ENCODE measurements around the gene PLEK. TPM values are rescaled to one million over a fixed set of nuclear protein-coding genes. Genes with fewer than 3 reads are reported as not detected.

Gene PLEK
- total RNA-seq, 8 experiments from 2014 or later, result 0.17 to 1.6 (median 0.87) TPM; not detected in 1

DNA sequence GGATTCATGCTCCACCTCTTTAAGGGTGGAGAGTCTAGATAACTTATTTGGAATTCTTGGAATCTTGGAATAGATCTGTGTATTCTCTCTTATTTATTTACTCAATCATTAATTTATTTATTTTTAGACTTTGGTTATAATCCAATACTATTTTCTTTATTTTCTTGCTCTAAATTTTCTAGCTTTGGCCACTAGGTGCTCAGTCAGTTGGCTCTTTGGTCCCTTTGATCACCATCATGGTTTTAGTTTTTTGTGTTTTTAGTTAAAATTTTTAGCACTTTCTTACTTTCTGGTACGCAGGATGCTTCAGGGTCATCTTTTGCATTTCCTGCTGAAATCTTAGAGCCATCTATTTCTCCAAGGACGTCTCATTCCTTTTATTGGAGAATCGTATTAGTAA is 5.2 kb upstream of the PLEK start:
- H3K27ac ChIP-seq, result no peak overlapping the region
- 50 to 97% (median 78%) methylated on average over 2 to 3 of the region's 3 CpGs; no CpG with 5 or more reads in 2 of the 10 experiments for WGBS, 10 experiments
- H3K4me1 ChIP-seq (replicated peaks in 1 of 2), result peaks cover 8 to 12% of the 10 kb centered on the region in 2 donors
- no peak overlapping the region for H3K4me3 ChIP-seq
- in situ Hi-C loops (cut with MboI; ENCODE audit: low pct_unique_long_range_greater_than_20kb in 2 of 9, low sequenced_read_pairs in 9 of 9, unreplicated experiment in 9 of 9), result loop anchor here in 1 of 9 experiments (10.0 kb wide), 1 partner anchor 75 kb away; no protein-coding TSS in a partner anchor
- ATAC-seq (replicated peaks in 6 of 8), result no peak

DNA sequence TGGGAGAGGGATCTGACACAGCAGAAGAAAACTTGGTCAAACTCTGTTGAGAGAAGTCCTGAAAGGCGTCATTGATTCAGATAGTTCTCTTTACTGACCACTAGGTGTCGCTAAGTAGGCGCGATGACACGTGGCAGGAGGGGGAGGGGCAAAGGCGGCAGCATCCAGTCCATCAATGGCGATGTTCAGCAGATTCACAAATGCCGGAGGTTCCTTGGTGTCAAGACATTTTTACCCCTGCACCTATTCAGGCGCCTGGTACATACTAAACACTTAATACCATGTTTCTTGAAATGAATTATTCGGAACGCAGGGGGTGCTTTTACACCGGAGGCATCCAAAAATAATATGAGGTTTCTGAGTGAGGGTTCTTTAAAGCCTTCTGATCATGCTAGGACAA is 3.0 kb upstream of the PLEK start:
- Histone ChIP-seq H3K4me3 (no peak overlapping the region), H3K4me1 (replicated peaks in 1 of 2) (peaks cover 8 to 10% of the 10 kb centered on the region in 2 donors), H3K27ac (no peak overlapping the region)
- peak in 3 of 8 experiments; percentile 64 to 72 (median 69) for ATAC-seq (replicated peaks in 6 of 8)
- in situ Hi-C loops (cut with MboI; ENCODE audit: low pct_unique_long_range_greater_than_20kb in 2 of 9, low sequenced_read_pairs in 9 of 9, unreplicated experiment in 9 of 9), result loop anchor here in 1 of 9 experiments (10.0 kb wide), 1 partner anchor 73 kb away; no protein-coding TSS in a partner anchor
- WGBS, 10 experiments, result 10 to 100% (median 48%) methylated on average over 1 to 12 of the region's 12 CpGs; no CpG with 5 or more reads in 1 of the 10 experiments

- ATAC-seq (replicated peaks in 6 of 8), result no peak
- WGBS, 10 experiments, result 67 to 100% (median 92%) methylated on average over 1 to 7 of the region's 7 CpGs; no CpG with 5 or more reads in 1 of the 10 experiments
- Histone ChIP-seq H3K27ac (no peak overlapping the region), H3K4me3 (no peak overlapping the region), H3K4me1 (replicated peaks in 1 of 2) (peaks cover 3 to 5% of the 10 kb centered on the region in 2 donors)
- in situ Hi-C loops (cut with MboI; ENCODE audit: low pct_unique_long_range_greater_than_20kb in 2 of 9, low sequenced_read_pairs in 9 of 9, unreplicated experiment in 9 of 9), result loop anchor here in 1 of 9 experiments (10.0 kb wide), 1 partner anchor 72 kb away; no protein-coding TSS in a partner anchor
These were observed 2.3 kb upstream of the PLEK start for GRCh38 chr2:68362749-68363148.

GRCh38 chr2:68363721-68364120 is 1.4 kb upstream of the PLEK start:
- Histone ChIP-seq H3K4me3 (no peak overlapping the region), H3K27ac (no peak overlapping the region), H3K4me1 (replicated peaks in 1 of 2) (peaks cover 6 to 7% of the 10 kb centered on the region in 2 donors)
- WGBS, 10 experiments, result 79 to 100% (median 97%) methylated on average over 2 to 4 of the region's 4 CpGs; no CpG with 5 or more reads in 1 of the 10 experiments
- ATAC-seq (replicated peaks in 6 of 8), result no peak
- in situ Hi-C loops (cut with MboI; ENCODE audit: low pct_unique_long_range_greater_than_20kb in 2 of 9, low sequenced_read_pairs in 9 of 9, unreplicated experiment in 9 of 9), result loop anchor here in 1 of 9 experiments (10.0 kb wide), 1 partner anchor 71 kb away; no protein-coding TSS in a partner anchor

GRCh38 chr2:68366083-68366560 is 1.0 kb downstream of the PLEK start:
- no peak overlapping the region for H3K27ac ChIP-seq
- in situ Hi-C loops (cut with MboI; ENCODE audit: low pct_unique_long_range_greater_than_20kb in 2 of 9, low sequenced_read_pairs in 9 of 9, unreplicated experiment in 9 of 9), result loop anchor here in 1 of 9 experiments (10.0 kb wide), 1 partner anchor 69 kb away; no protein-coding TSS in a partner anchor
- ATAC-seq (replicated peaks in 6 of 8), result no peak
- WGBS, 10 experiments, result 32 to 100% (median 80%) methylated on average over 1 to 4 of the region's 4 CpGs; no CpG with 5 or more reads in 1 of the 10 experiments
- H3K4me3 ChIP-seq, result no peak overlapping the region
- H3K4me1 ChIP-seq (replicated peaks in 1 of 2), result peaks cover 6 to 10% of the 10 kb centered on the region in 2 donors

- no peak overlapping the region for H3K27ac ChIP-seq
- peaks cover 6 to 10% of the 10 kb centered on the region in 2 donors for H3K4me1 ChIP-seq (replicated peaks in 1 of 2)
- in situ Hi-C loops (cut with MboI; ENCODE audit: low pct_unique_long_range_greater_than_20kb in 2 of 9, low sequenced_read_pairs in 9 of 9, unreplicated experiment in 9 of 9), result loop anchor here in 1 of 9 experiments (10.0 kb wide), 1 partner anchor 67 kb away; no protein-coding TSS in a partner anchor
- no peak overlapping the region for H3K4me3 ChIP-seq
- ATAC-seq (replicated peaks in 6 of 8), result peak in 6 of 8 experiments; percentile 7 to 48 (median 20)
- 13 to 100% (median 44%) methylated on average over 1 to 5 of the region's 5 CpGs; no CpG with 5 or more reads in 1 of the 10 experiments for WGBS, 10 experiments
These were observed 3.0 kb downstream of the PLEK start for GRCh38 chr2:68367953-68368653.

DNA sequence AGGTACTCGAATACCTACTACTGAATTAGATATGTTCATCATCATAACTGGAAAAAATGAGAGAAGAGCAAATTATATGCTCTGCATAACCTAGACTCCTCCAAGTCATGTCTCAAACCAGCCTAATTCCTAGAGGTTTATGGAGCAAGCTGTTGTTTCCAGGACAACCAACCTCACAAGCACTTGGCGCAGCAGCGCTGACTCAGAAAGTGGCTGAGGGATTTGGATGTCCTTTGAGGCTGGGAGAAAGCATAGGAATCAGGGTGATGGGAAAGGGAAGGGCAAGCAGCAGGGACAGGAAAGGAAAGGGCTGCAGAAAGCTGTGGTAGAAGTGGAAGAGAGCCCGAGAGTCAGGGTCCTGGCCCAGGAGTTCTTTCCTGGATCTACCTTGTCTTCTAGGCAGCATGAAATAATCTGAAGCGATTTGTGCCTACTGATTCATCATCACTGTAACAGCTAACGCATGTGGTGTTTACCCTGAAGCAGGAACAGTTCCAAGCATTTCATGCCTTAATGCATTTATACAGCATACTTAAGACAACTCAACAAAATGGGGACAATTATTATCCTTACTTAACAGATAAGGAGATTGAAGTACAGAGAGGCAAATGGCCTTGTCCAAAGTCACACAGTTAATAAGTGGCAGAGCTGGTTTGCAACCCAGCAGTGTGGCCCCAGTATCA is 3.7 kb downstream of the PLEK start:
- in situ Hi-C loops (cut with MboI; ENCODE audit: low pct_unique_long_range_greater_than_20kb in 2 of 9, low sequenced_read_pairs in 9 of 9, unreplicated experiment in 9 of 9), result loop anchor here in 1 of 9 experiments (10.0 kb wide), 1 partner anchor 66 kb away; no protein-coding TSS in a partner anchor
- Histone ChIP-seq H3K4me1 (replicated peaks in 1 of 2) (peaks cover 6 to 10% of the 10 kb centered on the region in 2 donors), H3K4me3 (no peak overlapping the region), H3K27ac (no peak overlapping the region)
- WGBS, 10 experiments, result 48 to 100% (median 82%) methylated on average over 1 to 4 of the region's 6 CpGs; no CpG with 5 or more reads in 2 of the 10 experiments
- peak; percentile 25 to 99 (median 94) for ATAC-seq (replicated peaks in 6 of 8)

GRCh38 chr2:68369337-68369734 is 4.3 kb downstream of the PLEK start:
- in situ Hi-C loops (cut with MboI; ENCODE audit: low pct_unique_long_range_greater_than_20kb in 2 of 9, low sequenced_read_pairs in 9 of 9, unreplicated experiment in 9 of 9), result loop anchor here in 1 of 9 experiments (10.0 kb wide), 1 partner anchor 65 kb away; no protein-coding TSS in a partner anchor
- ATAC-seq (replicated peaks in 6 of 8), result no peak
- 60 to 100% (median 80%) methylated on average over 1 to 9 of the region's 10 CpGs for WGBS, 10 experiments
- Histone ChIP-seq H3K4me3 (no peak overlapping the region), H3K4me1 (replicated peaks in 1 of 2) (peaks cover 6 to 10% of the 10 kb centered on the region in 2 donors), H3K27ac (no peak overlapping the region)

GRCh38 chr2:68371138-68371537 is 6.1 kb downstream of the PLEK start:
- Histone ChIP-seq H3K4me3 (no peak overlapping the region), H3K4me1 (replicated peaks in 1 of 2) (peaks cover 6 to 10% of the 10 kb centered on the region in 2 donors), H3K27ac (no peak overlapping the region)
- ATAC-seq (replicated peaks in 6 of 8), result no peak
- 50 to 100% (median 55%) methylated on average over 1 of the region's 1 CpG; no CpG with 5 or more reads in 7 of the 10 experiments for WGBS, 10 experiments
- in situ Hi-C loops (cut with MboI; ENCODE audit: low pct_unique_long_range_greater_than_20kb in 2 of 9, low sequenced_read_pairs in 9 of 9, unreplicated experiment in 9 of 9), result no loop called here

DNA sequence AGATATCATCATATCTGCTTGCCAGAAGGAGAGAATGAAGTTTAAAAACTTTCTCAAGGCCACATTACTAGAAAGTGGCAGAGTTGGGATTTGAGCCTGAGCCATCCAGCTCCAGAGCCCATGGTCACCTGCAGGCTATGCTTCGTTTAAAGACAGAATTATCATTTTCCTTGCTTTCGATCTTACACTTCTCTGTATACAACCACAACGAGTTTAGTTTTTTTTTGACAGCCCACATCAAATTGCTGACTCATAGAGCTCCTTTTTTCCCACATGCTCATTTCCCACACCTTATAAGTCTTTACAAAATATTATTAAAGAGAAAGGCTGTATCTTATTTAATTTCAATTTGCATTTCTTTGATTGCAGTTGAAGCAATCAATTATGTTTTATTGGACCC is 6.5 kb downstream of the PLEK start:
- Histone ChIP-seq H3K4me1 (replicated peaks in 1 of 2) (peaks cover 6 to 10% of the 10 kb centered on the region in 2 donors), H3K4me3 (no peak overlapping the region), H3K27ac (no peak overlapping the region)
- in situ Hi-C loops (cut with MboI; ENCODE audit: low pct_unique_long_range_greater_than_20kb in 2 of 9, low sequenced_read_pairs in 9 of 9, unreplicated experiment in 9 of 9), result no loop called here
- ATAC-seq (replicated peaks in 6 of 8), result no peak
- WGBS, 10 experiments, result 34 to 93% (median 75%) methylated on average over 1 to 3 of the region's 3 CpGs; no CpG with 5 or more reads in 1 of the 10 experiments

DNA sequence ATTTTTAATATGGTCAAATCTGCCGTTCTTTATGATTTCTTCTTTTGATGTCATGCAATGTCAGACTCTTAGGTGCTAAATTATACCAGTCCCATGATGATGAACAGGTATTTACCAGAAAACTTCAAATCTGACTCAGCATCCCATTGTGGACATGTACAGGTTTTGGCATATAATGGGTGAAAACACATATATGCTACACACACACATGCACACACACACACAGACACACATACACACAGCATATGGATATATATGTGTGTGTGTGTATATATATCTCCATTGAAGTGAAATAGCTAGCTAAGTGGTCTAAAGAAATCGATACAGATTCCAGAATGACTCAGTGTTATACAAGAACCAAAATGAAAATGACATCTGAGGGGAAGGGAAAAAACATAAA is 7.4 kb downstream of the PLEK start:
- no peak overlapping the region for H3K4me3 ChIP-seq
- in situ Hi-C loops (cut with MboI; ENCODE audit: low pct_unique_long_range_greater_than_20kb in 2 of 9, low sequenced_read_pairs in 9 of 9, unreplicated experiment in 9 of 9), result no loop called here
- no peak overlapping the region for H3K27ac ChIP-seq
- peaks cover 6 to 10% of the 10 kb centered on the region in 2 donors for H3K4me1 ChIP-seq (replicated peaks in 1 of 2)
- WGBS, 10 experiments, result 83 to 100% (median 100%) methylated on average over 1 to 2 of the region's 2 CpGs; no CpG with 5 or more reads in 3 of the 10 experiments
- ATAC-seq (replicated peaks in 6 of 8), result no peak

- WGBS, 10 experiments, result 29 to 100% (median 87%) methylated on average over 1 to 2 of the region's 2 CpGs; no CpG with 5 or more reads in 2 of the 10 experiments
- ATAC-seq (replicated peaks in 6 of 8), result no peak
- Histone ChIP-seq H3K27ac (no peak overlapping the region), H3K4me3 (no peak overlapping the region), H3K4me1 (replicated peaks in 1 of 2) (no peaks in the 10 kb centered on the region)
- in situ Hi-C loops (cut with MboI; ENCODE audit: low pct_unique_long_range_greater_than_20kb in 2 of 9, low sequenced_read_pairs in 9 of 9, unreplicated experiment in 9 of 9), result no loop called here
These were observed 9.1 kb downstream of the PLEK start for GRCh38 chr2:68374184-68374583.

- H3K4me3 ChIP-seq, result no peak overlapping the region
- H3K4me1 ChIP-seq (replicated peaks in 1 of 2), result no peaks in the 10 kb centered on the region
- ATAC-seq (replicated peaks in 6 of 8), result no peak
- H3K27ac ChIP-seq, result no peak overlapping the region
- in situ Hi-C loops (cut with MboI; ENCODE audit: low pct_unique_long_range_greater_than_20kb in 2 of 9, low sequenced_read_pairs in 9 of 9, unreplicated experiment in 9 of 9), result no loop called here
These were observed 10.5 kb downstream of the PLEK start for GRCh38 chr2:68375582-68375981.
